Measurements from ENCODE around the gene NAXE.

- TF ChIP-seq CTCF (IDR thresholded peaks at IDR 0.05; ENCODE audit: low read length) (no peak), EZH2 (IDR thresholded peaks at IDR 0.05; ENCODE audit: borderline replicate concordance, low read length) (no peak)
These were observed 50.2 kb downstream of the NAXE start, which contains the start of gene BCAN for GRCh38 chr1:156641761-156642264.
